ENCODE results near the gene DPH1.

DPH1 gene

DNA sequence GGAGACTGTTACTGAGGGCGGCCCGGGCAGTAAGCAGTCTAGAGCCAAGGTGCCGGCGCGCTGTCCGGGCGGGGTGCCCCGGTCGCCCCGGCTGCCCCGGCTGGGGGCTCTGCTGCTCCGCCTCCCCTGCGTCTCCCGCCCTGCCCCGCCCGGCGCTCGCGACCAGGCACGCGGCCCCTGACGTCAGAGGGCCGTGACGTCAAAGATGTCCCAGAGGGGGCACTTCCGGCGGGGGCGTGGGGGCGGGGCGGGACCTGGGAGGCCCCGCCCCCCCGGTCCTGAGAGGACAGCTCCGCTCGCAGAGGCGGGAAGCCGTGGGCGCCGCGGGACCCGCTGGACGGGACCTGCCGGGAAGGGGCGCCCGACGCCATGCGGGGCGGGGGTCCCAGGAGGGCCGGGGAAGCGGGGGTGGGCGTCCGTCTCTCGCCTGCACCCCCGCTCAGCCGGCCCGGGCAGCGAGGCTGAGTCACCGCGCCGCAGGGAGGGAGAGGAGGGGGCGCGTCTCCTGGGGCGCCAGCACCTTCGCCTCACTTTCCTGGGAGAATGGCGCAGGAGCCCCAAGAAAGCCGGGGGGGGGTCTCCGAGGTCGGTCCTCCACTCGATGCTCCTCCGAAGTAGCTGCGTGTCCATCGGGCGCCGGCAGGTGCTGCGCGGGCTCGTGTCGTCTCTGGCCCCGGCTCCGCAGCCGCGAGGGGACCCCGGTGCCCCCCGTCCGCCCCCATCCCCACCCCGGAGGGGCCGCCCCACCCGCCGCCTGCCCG is 20.5 kb downstream of the DPH1 start:
- DNase-seq (ENCODE audit: low read depth): no peak

DNA sequence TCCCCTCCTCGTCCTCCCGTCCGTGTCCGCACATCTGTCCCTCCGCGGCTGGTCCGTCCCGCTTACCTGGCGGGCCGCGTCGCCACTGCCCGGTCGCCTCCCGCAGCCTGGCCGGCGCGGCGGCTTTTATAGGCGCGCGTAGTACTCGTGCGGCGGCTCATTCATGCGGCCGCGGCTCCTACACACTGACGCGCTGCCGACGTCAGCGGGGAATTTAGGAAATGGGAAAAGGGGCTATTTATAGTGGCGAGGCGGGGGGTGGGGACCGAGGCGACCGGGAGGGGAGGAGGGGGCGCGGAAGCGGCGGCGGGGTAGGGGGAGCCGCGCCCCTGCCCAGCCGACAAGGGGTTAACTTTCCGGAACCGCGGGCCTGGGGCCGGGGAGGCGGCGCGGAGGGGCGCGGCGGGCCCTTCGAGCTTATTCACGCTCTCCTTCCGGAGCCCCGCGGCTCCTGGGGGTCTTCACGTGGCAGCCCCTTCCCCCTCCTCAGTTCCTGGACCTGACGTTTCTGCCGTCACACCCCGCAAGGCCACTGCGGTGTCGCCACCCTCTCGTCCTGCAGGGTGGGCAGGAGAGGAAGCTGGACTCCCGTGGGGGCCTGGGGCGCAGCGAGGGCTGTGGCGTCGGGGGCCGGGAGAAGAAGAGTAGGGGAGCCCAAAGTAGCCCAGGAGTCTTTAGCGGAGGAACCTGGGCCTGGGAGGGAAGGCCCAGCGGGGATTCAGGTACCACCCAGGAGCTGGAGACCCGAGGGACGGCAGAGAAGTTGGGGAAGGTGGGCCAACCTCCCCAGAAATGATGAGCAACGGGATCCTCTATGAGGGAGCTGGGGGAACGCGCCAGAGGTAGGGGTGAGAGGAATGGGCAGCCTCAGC is 21.3 kb downstream of the DPH1 start:
- no peak for DNase-seq (ENCODE audit: low read depth)

DNA sequence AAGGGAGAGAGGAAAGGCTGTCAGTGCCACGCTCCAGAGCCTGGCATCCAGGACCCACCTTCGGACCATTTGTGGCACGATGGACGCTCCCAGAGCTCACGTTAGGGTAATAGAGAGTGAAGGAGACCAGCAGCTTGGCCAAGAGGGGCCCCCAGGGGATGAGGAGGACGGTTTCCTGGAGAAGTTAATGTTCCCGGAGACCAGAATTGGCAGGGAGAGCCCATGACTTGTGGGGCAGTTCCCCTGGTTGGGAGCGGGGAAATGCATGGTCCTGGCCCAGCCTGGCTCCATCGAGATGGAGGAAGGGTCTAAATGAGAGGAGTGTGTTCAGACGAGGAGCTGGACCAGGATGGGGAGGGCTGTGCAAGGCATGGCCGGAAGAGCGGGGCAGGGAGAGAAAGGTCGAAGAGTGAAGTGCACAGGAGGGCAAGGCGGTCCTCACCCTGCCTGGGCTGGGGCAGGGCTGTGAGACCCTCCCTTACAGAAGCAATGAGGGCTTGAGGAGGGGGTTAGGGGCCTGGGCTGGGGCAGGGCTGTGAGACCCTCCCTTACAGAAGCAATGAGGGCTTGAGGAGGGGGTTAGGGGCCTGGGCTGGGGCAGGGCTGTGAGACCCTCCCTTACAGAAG is 22.1 kb downstream of the DPH1 start:
- DNase-seq (ENCODE audit: low read depth): no peak

DNA sequence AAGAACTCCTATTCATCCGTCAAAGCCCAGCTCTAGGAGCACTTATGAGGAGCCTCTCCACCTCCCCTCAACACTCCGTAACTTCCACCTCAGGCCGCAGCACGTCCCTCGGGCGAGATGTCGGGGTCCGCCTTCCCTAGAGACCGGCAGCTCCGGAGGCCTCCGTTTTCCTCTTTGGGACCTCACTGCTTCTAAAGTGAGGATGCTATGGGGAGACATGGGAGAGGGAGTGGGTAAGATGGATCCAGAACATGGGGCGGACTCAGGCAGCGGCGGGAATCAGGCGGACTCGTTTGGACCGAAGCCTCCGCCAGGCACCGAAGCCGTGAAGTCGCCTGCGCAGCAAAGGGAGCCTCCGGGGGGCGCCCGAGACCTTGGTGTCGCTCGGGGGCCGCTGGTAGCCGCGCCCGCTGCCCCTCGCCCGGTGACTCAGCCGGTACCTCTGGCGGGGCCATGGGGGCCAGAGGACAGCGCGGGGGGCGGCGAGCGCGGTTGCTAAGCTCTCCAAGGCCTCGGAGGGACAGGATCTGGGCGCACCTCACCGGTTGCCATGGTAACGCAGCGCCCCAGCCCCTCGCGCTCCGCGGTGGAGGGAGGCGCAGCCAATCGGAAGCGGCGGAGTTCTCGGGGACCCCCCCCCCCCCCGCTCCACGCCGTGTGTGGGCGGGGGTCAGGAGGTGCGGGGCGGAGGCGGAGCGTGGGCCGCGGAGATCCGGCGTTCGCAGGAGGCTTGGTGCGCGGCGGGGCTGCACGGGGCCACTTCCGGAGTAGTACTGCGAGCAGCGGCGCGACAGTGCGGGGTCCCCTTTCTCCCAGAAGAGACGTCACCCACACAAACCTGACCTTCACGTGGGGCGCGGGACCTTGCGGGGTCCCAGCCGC is 23.7 kb downstream of the DPH1 start:
- no peak for DNase-seq (ENCODE audit: low read depth)

DNA sequence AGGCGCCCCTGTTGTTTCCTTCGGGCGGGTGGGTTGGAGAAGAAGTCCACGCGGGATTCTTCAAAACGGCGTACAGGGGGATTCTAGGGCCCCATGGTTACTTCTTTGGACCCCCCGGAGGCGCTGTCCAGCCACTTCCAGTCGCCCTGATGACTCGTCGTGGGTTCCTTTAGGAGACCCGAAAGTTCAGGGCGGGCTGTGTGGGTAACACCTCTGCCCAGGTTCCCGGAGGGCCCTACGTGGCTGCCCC is 24.2 kb downstream of the DPH1 start:
- no peak for DNase-seq (ENCODE audit: low read depth)

DNA sequence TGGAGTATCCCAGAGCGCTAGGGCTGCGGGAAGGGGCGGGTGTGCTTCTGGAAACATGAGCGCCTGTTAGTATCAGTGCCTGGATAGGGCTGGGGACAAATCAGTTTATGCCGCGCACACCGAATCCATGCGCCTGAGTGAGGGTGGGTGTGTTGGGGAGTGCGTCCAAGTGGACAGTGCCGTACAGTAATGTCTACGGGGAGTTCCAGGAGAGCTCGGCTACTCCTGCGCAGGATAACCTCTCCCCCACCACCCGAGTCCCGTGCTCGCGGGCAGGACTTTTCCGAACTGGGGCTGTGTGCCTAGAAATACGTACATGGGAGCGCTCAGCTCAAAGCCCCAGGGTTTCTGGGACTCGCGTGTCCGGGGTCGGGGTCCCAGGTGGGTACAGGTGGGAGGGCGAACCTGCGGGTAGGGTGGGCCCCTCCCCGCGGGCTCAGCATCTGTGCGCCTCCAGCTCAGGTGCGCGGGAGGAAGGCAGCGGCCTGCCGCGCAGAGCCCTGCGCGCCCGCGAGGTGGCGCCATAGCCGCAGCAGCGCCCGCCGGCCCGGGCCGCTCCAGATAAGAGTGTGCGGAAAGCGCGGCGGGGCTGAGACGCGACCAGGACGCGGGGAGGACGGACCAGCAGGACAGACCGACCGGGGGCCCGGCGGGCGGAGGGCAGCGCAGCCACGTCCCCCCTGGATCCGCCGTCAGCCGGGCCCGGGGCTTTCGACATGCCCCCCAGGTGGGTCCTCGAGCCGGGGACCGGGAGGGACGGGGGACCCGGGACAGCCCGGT is 24.7 kb downstream of the DPH1 start, which contains the start of gene HIC1:
Gene HIC1 (plus strand): TSS at position 592 of the 780 bp plus-strand sequence. CDS start 1,588 bp downstream, outside the sequence.
- DNase-seq (ENCODE audit: low read depth): no peak

DNA sequence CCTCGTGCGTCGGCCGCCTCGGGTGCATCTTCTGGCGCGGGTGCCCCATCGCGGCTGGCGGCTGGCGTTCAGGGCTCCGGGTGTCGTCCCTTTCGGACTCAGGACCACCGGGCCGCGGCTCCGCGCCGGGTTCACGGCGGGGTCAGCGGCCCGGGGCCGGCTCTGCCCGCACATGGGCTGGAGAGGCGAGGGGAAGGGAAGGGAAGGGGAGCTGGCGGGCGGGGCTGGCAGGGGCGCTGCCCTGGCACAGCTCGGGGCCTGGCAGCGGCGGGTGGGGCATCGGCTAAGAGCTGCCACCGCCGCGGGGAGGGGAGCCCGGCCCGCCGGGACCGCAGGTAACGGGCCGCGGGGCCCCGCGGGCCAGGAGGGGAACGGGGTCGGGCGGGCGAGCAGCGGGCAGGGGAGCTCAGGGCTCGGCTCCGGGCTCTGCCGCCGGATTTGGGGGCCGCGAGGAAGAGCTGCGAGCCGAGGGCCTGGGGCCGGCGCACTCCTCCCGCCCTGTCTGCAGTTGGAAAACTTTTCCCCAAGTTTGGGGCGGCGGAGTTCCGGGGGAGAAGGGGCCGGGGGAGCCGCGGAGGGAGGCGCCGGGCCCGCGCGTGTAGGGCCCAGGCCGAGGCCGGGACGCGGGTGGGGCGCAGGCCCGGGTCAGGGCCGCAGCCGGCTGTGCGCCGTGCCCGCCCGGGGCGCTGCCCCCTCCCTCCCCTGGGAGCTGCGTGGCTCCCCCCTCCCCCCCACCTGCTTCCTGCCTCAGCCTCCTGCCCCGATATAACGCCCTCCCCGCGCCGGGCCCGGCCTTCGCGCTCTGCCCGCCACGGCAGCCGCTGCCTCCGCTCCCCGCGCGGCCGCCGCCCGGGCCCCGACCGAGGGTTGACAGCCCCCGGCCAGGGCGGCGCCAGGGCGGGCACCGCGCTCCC is 25.6 kb downstream of the DPH1 start:
- DNase-seq (ENCODE audit: low read depth): no peak

DNA sequence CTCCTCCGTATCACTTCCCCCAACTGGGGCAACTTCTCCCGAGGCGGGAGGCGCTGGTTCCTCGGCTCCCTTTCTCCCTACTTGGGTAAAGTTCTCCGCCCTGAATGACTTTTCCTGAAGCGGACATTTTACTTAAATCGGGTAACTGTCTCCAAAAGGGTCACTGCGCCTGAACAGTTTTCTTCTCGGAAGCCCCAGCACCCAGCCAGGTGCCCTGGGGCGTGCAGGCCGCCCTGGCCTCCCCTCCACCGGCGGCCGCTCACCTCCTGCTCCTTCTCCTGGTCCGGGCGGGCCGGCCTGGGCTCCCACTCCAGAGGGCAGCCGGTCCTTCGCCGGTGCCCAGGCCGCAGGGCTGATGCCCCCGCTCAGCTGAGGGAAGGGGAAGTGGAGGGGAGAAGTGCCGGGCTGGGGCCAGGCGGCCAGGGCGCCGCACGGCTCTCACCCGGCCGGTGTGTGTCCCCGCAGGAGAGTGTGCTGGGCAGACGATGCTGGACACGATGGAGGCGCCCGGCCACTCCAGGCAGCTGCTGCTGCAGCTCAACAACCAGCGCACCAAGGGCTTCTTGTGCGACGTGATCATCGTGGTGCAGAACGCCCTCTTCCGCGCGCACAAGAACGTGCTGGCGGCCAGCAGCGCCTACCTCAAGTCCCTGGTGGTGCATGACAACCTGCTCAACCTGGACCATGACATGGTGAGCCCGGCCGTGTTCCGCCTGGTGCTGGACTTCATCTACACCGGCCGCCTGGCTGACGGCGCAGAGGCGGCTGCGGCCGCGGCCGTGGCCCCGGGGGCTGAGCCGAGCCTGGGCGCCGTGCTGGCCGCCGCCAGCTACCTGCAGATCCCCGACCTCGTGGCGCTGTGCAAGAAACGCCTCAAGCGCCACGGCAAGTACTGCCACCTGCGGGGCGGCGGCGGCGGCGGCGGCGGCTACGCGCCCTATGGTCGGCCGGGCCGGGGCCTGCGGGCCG is 26.5 kb downstream of the DPH1 start:
- no peak for DNase-seq (ENCODE audit: low read depth)

DNA sequence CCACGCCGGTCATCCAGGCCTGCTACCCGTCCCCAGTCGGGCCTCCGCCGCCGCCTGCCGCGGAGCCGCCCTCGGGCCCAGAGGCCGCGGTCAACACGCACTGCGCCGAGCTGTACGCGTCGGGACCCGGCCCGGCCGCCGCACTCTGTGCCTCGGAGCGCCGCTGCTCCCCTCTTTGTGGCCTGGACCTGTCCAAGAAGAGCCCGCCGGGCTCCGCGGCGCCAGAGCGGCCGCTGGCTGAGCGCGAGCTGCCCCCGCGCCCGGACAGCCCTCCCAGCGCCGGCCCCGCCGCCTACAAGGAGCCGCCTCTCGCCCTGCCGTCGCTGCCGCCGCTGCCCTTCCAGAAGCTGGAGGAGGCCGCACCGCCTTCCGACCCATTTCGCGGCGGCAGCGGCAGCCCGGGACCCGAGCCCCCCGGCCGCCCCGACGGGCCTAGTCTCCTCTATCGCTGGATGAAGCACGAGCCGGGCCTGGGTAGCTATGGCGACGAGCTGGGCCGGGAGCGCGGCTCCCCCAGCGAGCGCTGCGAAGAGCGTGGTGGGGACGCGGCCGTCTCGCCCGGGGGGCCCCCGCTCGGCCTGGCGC is 27.3 kb downstream of the DPH1 start:
- DNase-seq (ENCODE audit: low read depth): no peak

DNA sequence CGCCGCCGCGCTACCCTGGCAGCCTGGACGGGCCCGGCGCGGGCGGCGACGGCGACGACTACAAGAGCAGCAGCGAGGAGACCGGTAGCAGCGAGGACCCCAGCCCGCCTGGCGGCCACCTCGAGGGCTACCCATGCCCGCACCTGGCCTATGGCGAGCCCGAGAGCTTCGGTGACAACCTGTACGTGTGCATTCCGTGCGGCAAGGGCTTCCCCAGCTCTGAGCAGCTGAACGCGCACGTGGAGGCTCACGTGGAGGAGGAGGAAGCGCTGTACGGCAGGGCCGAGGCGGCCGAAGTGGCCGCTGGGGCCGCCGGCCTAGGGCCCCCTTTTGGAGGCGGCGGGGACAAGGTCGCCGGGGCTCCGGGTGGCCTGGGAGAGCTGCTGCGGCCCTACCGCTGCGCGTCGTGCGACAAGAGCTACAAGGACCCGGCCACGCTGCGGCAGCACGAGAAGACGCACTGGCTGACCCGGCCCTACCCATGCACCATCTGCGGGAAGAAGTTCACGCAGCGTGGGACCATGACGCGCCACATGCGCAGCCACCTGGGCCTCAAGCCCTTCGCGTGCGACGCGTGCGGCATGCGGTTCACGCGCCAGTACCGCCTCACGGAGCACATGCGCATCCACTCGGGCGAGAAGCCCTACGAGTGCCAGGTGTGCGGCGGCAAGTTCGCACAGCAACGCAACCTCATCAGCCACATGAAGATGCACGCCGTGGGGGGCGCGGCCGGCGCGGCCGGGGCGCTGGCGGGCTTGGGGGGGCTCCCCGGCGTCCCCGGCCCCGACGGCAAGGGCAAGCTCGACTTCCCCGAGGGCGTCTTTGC is 28.0 kb downstream of the DPH1 start:
- DNase-seq (ENCODE audit: low read depth): no peak

DNA sequence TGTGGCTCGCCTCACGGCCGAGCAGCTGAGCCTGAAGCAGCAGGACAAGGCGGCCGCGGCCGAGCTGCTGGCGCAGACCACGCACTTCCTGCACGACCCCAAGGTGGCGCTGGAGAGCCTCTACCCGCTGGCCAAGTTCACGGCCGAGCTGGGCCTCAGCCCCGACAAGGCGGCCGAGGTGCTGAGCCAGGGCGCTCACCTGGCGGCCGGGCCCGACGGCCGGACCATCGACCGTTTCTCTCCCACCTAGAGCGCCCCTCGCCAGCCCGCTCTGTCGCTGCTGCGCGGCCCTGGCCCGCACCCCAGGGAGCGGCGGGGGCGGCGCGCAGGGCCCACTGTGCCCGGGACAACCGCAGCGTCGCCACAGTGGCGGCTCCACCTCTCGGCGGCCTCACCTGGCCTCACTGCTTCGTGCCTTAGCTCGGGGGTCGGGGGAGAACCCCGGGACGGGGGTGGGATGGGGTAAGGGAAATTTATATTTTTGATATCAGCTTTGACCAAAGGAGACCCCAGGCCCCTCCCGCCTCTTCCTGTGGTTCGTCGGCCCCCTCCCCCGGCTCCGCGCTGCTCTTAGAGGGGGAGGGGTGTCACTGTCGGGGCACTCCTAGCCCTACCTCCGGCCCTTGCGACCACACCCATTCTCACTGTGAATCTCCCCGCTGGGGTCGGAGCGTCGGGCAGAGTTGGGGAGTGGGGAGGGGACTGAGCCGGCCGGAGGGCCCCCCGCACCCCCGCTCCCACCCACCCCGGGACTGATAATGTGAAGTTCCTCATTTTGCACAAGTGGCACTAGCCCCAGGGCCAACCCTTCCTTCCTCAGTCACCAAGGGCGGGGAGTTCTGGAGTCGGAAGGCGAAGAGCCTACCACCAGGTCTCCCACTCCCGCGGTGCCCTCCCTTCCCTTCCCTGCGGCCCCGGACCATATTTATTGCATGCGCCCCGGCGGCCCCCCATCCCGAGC is 28.9 kb downstream of the DPH1 start:
- DNase-seq (ENCODE audit: low read depth): no peak

DNA sequence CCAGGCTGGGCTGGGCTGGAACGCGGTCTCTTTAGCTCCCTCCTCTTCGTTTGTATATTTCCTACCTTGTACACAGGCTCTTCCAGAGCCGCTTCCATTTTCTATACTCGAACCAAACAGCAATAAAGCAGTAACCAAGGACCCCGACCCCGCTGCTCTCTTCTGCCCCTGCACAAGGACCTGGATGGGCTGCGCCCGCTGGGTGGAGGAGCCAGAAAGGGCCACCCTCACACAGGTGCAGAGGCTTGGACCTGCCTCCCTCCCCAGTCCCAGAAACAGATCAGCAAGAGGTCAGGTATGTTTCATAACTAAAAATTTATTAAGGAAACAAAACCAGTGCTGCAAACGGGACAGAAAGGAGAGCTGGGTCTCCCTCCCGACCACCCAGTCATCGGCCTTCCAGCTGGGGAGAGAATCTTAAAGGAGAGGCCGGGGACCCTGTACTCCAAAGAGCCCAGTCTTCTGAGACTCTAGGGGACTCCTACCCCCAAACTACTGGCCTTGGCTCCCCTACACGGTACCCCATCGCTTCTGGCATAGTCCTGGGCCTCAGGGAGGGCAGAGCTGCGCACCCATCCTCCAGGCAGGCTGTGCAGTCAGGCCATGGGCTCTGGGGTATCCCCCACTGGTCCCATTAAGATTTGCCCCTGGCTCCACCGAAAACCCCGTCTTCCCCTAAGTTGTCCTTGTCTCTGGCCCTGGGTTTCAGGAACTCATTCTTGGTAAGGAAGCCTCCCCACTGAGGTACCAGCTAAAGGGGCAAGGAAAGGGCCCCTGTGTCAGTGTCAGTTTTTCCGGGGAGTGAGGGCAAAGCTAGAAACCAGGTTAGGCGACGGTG is 29.8 kb downstream of the DPH1 start:
- DNase-seq (ENCODE audit: low read depth): no peak

DNA sequence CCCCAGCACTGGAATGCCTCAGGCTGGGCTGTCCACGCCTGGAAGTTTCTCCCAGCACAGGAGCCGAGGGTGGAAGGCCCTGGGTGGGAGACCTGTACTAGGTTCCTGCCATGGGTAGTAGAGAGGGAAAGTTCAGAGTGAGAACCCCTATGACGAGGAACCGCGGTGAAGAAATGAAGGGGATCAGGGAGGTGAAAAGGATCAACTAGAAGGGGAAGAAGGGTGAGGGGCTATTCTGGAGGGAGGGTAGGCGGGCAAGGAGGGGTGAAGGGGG is 30.4 kb downstream of the DPH1 start:
- DNase-seq (ENCODE audit: low read depth): no peak

DNA sequence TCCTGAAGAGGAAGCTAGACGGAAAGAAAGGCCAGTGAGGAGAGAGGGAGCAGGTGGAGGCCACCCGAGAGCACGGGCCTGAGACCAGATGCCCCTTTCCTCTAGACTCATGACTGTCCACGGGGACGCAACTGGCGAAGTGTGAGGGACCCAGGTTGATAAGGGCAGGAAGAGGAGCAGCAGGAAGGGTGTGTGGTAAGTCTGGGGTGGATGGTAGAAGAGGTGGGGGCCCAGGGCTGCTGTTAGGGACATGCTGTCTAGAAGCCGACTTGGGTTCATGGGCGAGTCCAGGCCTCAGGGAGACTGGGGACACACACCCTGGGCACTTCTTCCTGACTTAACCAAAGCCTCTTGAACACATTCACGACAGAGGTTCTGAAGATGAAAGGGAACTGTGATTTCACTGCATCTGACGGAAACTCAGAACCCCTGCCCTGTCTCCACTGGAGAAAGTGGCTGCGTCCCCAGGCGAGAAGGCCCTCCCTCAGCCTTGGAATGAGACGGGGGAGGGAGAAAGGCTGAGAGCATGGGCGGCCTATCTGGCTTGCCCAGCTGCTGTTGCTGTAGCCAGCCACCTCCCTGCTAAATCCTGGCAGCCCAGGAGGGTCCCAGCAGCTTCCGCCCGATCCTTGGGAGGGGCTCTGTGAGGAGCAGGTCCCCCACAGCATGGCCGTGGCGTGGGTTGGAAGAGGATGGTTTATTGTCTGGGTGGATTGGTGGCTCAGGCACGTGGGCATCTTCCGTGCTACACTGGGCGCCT is 30.9 kb downstream of the DPH1 start:
- DNase-seq (ENCODE audit: low read depth): no peak

DNA sequence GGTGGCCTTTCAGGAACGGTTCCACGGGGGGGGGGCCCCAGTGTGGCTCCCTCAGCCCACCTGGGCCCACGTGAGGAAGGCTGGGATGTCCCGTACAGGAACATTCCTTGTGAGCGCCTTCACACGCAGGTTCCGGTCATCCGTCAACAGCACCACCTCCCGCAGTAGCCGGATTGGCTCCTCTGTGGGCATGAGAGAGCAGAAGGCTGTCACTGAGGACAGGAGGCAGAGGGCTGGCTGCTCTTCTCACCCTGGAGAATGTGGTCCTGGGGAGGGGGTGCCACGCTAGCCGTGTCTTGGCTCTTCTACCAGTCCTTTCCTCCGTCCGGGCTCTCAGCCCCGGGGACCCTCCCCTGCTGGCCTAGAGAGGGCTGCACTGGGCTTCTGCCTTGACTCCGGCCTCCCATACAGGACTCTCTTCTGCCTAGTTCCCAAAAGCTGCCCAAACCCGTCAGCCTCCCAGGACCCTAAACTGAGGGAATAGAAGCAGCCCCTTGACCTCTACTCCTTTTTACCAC is 31.5 kb downstream of the DPH1 start:
- DNase-seq (ENCODE audit: low read depth): no peak

All from non-pigmented ciliary epithelial cell (primary cell).